ENCODE results near the gene SPEM2. TPM values are rescaled to one million over a fixed set of nuclear protein-coding genes. Genes with fewer than 3 reads are reported as not detected.

The SPEM2 gene
- total and polyA plus RNA-seq, 2 of the 4 experiments (the other 2 are of a cell fraction), result not detected

- intact Hi-C loops (cut with micrococcal nuclease) (no loop called here), in situ Hi-C loops (cut with MboI; ENCODE audit: low sequenced_read_pairs) (no loop called here), dilution Hi-C loops (cut with HindIII; ENCODE audit: low sequenced_read_pairs, unreplicated experiment) (no loop called here)
- no peak overlapping the region for H3K4me2 ChIP-seq (ENCODE audit: low read depth, low read length)
- H3K79me1 ChIP-seq (ENCODE audit: low read depth in 1 of 2, low read length in 2 of 2), result no peaks in the 10 kb centered on the region; a peak in 1 of 4 replicates
- H3K36me3 ChIP-seq (ENCODE audit: control insufficient read depth, insufficient read depth, low read length), result peaks cover 39% of the 10 kb centered on the region
- no peak overlapping the region for H2BK15ac ChIP-seq (ENCODE audit: low read depth, low read length)
- no TSS peak for BruUV-seq (replicated peaks)
- no peak overlapping the region for H2AK5ac ChIP-seq (ENCODE audit: low read depth, low read length)
- TF ChIP-seq RCOR1 (IDR thresholded peaks at IDR 0.05; ENCODE audit: insufficient replicate concordance, low read length), result no peak
- no peak for TF ChIP-seq MAFK (IDR thresholded peaks at IDR 0.05; ENCODE audit: low read depth, low read length)
- TF ChIP-seq, protein P1, sequence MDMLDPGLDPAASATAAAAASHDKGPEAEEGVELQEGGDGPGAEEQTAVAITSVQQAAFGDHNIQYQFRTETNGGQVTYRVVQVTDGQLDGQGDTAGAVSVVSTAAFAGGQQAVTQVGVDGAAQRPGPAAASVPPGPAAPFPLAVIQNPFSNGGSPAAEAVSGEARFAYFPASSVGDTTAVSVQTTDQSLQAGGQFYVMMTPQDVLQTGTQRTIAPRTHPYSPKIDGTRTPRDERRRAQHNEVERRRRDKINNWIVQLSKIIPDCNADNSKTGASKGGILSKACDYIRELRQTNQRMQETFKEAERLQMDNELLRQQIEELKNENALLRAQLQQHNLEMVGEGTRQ (IDR thresholded peaks at IDR 0.05; ENCODE audit: low read depth, low read length), result no peak
- TF ChIP-seq MAZ (IDR thresholded peaks at IDR 0.05; ENCODE audit: borderline replicate concordance, low read depth, low read length), result no peak
- TF ChIP-seq POLR2A (IDR thresholded peaks at IDR 0.05; ENCODE audit: low read depth, low read length), result no peak
- TF ChIP-seq, protein P2, sequence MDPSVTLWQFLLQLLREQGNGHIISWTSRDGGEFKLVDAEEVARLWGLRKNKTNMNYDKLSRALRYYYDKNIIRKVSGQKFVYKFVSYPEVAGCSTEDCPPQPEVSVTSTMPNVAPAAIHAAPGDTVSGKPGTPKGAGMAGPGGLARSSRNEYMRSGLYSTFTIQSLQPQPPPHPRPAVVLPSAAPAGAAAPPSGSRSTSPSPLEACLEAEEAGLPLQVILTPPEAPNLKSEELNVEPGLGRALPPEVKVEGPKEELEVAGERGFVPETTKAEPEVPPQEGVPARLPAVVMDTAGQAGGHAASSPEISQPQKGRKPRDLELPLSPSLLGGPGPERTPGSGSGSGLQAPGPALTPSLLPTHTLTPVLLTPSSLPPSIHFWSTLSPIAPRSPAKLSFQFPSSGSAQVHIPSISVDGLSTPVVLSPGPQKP (IDR thresholded peaks at IDR 0.05; ENCODE audit: borderline replicate concordance, low read depth, low read length), result no peak
- TF ChIP-seq NFE2L2 (IDR thresholded peaks at IDR 0.05; ENCODE audit: low read depth, low read length), result no peak
- TF ChIP-seq, protein P3, sequence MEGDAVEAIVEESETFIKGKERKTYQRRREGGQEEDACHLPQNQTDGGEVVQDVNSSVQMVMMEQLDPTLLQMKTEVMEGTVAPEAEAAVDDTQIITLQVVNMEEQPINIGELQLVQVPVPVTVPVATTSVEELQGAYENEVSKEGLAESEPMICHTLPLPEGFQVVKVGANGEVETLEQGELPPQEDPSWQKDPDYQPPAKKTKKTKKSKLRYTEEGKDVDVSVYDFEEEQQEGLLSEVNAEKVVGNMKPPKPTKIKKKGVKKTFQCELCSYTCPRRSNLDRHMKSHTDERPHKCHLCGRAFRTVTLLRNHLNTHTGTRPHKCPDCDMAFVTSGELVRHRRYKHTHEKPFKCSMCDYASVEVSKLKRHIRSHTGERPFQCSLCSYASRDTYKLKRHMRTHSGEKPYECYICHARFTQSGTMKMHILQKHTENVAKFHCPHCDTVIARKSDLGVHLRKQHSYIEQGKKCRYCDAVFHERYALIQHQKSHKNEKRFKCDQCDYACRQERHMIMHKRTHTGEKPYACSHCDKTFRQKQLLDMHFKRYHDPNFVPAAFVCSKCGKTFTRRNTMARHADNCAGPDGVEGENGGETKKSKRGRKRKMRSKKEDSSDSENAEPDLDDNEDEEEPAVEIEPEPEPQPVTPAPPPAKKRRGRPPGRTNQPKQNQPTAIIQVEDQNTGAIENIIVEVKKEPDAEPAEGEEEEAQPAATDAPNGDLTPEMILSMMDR (conservative IDR thresholded peaks at IDR 0.05; ENCODE audit: low read depth, low read length), result no peak
- no peak for TF ChIP-seq RFX5 (IDR thresholded peaks at IDR 0.05; ENCODE audit: low read depth, low read length)
- no peak for TF ChIP-seq FOS (IDR thresholded peaks at IDR 0.05; ENCODE audit: low read depth, low read length)
- no peak for TF ChIP-seq SMC3 (IDR thresholded peaks at IDR 0.05; ENCODE audit: low read depth, low read length)
- no peak for TF ChIP-seq BHLHE40 (IDR thresholded peaks at IDR 0.05; ENCODE audit: low read depth, low read length)
- TF ChIP-seq CHD1 (IDR thresholded peaks at IDR 0.05; ENCODE audit: low read depth, low read length), result no peak
- no peak for TF ChIP-seq MXI1 (IDR thresholded peaks at IDR 0.05; ENCODE audit: borderline replicate concordance, low read depth, low read length)
- no peak overlapping the region for H2AK9ac ChIP-seq (replicated peaks; ENCODE audit: low read depth, low read length, poor library complexity)
- H2BK5ac ChIP-seq (ENCODE audit: low read depth, low read length, poor library complexity, severe bottlenecking), result no peak overlapping the region
- no peaks in the 10 kb centered on the region for H3K27me3 ChIP-seq (ENCODE audit: control insufficient read depth, insufficient read depth, low read length)
- H3K27ac ChIP-seq (ENCODE audit: insufficient read depth, low read length), result no peak overlapping the region
- H3K23ac ChIP-seq (ENCODE audit: low read depth, low read length), result no peak overlapping the region
- POLR2A ChIA-PET (ENCODE audit: unreplicated experiment), result no interaction called here
- H2BK20ac ChIP-seq (ENCODE audit: low read depth, low read length), result no peak overlapping the region
- no peak overlapping the region for H4K91ac ChIP-seq (ENCODE audit: insufficient read depth, low read depth, low read length)
- WGBS, 2 experiments (ENCODE audit: extremely low coverage in 2 of 2, insufficient read length in 1 of 2), result 86% methylated on average over 5 of the region's 14 CpGs; no CpG with 5 or more reads in 1 of the 2 experiments
- peaks cover 4% of the 10 kb centered on the region; the same call in 1 of the 2 replicates for H3K9me1 ChIP-seq (ENCODE audit: insufficient read depth, low read length)
- peaks cover 4% of the 10 kb centered on the region; the same call in 1 of the 2 replicates for H3K4me1 ChIP-seq (ENCODE audit: control insufficient read depth, insufficient read depth, low read length)
- CTCF ChIA-PET, result no interaction called here
- no peak overlapping the region for H3K9ac ChIP-seq (ENCODE audit: low read depth, low read length)
- no peak overlapping the region for H2AFZ ChIP-seq (replicated peaks; ENCODE audit: low read length, poor library complexity)
- no peak overlapping the region for H2BK120ac ChIP-seq (ENCODE audit: low read depth, low read length)
- DNase-seq (no peak), ATAC-seq (ENCODE audit: low read depth) (no peak)
- peaks cover 7% of the 10 kb centered on the region; the same call in 1 of the 2 replicates for H4K20me1 ChIP-seq (ENCODE audit: insufficient read depth, low read length)
- H3K18ac ChIP-seq (ENCODE audit: low read depth, low read length), result no peak overlapping the region
- no peaks in the 10 kb centered on the region for H3K9me3 ChIP-seq (ENCODE audit: control insufficient read depth, insufficient read depth, low read length)
- no peak overlapping the region for H3K56ac ChIP-seq (ENCODE audit: extremely low read depth, insufficient read depth, low read length)
- no peak overlapping the region for H4K8ac ChIP-seq (ENCODE audit: low read depth in 2 of 2, low read length in 2 of 2)
- no peak overlapping the region for H3K4me3 ChIP-seq (ENCODE audit: insufficient read depth, low read depth, low read length)
- no peak overlapping the region for H4K5ac ChIP-seq (ENCODE audit: low read depth, low read length)
- H3K4ac ChIP-seq (ENCODE audit: low read depth, low read length), result no peak overlapping the region
- no peak overlapping the region for H3K14ac ChIP-seq (replicated peaks; ENCODE audit: low read depth, low read length)
These were observed 10.6 kb upstream of the SPEM2 start for GRCh38 chr17:7414837-7415236.
